GM21447 (cell line): ENCODE data around the gene PLCD3.

ENCODE experiments used
- ATAC-seq: cut with Tn5 transposase; IDR thresholded peaks from one replicate; pipeline ENCODE4 v1.9.1; 2021; ENCODE audit not compliant: unreplicated experiment

The PLCD3 gene

GRCh38 chr17:45132320-45132571 is at the start of gene PLCD3:
Gene PLCD3 (minus strand): TSS chr17:45132515. CDS start chr17:45132410, 105 bp downstream.
- no peak for ATAC-seq

- no peak for ATAC-seq
Measured at GRCh38 chr17:45177563-45177962, 45.2 kb upstream of the PLCD3 start.

- no peak for ATAC-seq
Measured at GRCh38 chr17:45175759-45176115, 43.4 kb upstream of the PLCD3 start.

- ATAC-seq, result peak; percentile 45
Measured at GRCh38 chr17:45172541-45173286, 40.4 kb upstream of the PLCD3 start.

- ATAC-seq, result no peak
Measured at GRCh38 chr17:45172232-45172540, 39.9 kb upstream of the PLCD3 start.

- ATAC-seq, result no peak
Measured at GRCh38 chr17:45171338-45172231, 39.3 kb upstream of the PLCD3 start.

GRCh38 chr17:45170931-45171337 is 38.6 kb upstream of the PLCD3 start:
- no peak for ATAC-seq

GRCh38 chr17:45170280-45170930 is 38.1 kb upstream of the PLCD3 start:
- no peak for ATAC-seq

- no peak for ATAC-seq
Measured at GRCh38 chr17:45168991-45169752, 36.9 kb upstream of the PLCD3 start.

- no peak for ATAC-seq
Measured at GRCh38 chr17:45164734-45165269, 32.5 kb upstream of the PLCD3 start.

- no peak for ATAC-seq
Measured at GRCh38 chr17:45162025-45162687, 29.8 kb upstream of the PLCD3 start.

- ATAC-seq, result peak; percentile 93
Measured at GRCh38 chr17:45161288-45162024, 29.1 kb upstream of the PLCD3 start, which contains the start of gene HEXIM2. Gene HEXIM2 (plus strand): TSS chr17:45161875. CDS start chr17:45162794, 919 bp downstream.

GRCh38 chr17:45160447-45161287 is 28.4 kb upstream of the PLCD3 start:
- ATAC-seq, result peak; percentile 24

- no peak for ATAC-seq
Measured at GRCh38 chr17:45156242-45156641, 23.9 kb upstream of the PLCD3 start.

- no peak for ATAC-seq
Measured at GRCh38 chr17:45155483-45155882, 23.2 kb upstream of the PLCD3 start.

- no peak for ATAC-seq
Measured at GRCh38 chr17:45155029-45155428, 22.7 kb upstream of the PLCD3 start.

GRCh38 chr17:45150911-45151809 is 18.8 kb upstream of the PLCD3 start:
- ATAC-seq, result no peak
